ENCODE data around the gene ZNF438.

DNA sequence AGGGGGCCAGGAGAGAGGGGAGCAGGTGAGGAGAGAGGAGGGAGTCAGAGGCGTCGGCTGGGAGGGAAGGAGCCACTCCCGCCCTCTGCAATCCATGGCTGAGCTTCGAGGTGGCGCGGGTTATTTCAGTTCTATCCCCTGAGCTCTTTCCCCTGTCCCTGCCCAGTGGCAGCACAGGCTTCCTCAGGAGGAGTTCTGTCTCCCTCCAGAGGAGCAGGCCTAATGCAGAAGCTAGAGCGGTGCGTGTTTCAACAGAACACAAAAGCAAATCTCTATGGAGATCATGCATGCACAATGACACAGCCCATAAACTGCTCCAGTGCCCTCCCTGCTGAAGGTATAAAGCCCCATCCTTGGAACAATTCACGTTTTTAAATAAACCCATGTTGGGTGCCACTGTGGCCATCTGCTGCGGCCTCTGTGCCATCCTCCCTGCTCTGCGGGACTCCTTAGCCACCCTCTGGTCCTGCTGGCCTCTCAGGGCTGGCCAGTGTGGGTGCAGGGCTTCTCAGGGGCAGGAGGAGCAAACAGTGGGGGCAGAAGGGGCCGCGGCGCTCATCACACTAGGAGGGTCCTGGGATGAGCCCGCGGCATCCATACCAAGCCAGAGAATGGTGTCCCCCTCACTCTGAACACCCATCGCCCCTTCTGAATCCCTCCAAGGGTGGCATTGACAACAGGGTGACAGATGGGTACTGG is 209.5 kb downstream of the ZNF438 start:
- TF ChIP-seq, protein P1, sequence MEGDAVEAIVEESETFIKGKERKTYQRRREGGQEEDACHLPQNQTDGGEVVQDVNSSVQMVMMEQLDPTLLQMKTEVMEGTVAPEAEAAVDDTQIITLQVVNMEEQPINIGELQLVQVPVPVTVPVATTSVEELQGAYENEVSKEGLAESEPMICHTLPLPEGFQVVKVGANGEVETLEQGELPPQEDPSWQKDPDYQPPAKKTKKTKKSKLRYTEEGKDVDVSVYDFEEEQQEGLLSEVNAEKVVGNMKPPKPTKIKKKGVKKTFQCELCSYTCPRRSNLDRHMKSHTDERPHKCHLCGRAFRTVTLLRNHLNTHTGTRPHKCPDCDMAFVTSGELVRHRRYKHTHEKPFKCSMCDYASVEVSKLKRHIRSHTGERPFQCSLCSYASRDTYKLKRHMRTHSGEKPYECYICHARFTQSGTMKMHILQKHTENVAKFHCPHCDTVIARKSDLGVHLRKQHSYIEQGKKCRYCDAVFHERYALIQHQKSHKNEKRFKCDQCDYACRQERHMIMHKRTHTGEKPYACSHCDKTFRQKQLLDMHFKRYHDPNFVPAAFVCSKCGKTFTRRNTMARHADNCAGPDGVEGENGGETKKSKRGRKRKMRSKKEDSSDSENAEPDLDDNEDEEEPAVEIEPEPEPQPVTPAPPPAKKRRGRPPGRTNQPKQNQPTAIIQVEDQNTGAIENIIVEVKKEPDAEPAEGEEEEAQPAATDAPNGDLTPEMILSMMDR (IDR thresholded peaks at IDR 0.05) = no peak
- no peak for TF ChIP-seq POLR2A (IDR thresholded peaks at IDR 0.05)
